CMK (cell line): ENCODE data around the gene MED8.
"Not testable (repeated sequence)": the region's sequence is repeated elsewhere in the genome, so short reads cannot be mapped to it uniquely, and the experiment has no call there.

Experiments
- DNase-seq: peaks from one replicate; pipeline ENCODE4 v3.0.0-alpha.2; 2010; ENCODE audit warnings: low read depth

Gene MED8

DNA sequence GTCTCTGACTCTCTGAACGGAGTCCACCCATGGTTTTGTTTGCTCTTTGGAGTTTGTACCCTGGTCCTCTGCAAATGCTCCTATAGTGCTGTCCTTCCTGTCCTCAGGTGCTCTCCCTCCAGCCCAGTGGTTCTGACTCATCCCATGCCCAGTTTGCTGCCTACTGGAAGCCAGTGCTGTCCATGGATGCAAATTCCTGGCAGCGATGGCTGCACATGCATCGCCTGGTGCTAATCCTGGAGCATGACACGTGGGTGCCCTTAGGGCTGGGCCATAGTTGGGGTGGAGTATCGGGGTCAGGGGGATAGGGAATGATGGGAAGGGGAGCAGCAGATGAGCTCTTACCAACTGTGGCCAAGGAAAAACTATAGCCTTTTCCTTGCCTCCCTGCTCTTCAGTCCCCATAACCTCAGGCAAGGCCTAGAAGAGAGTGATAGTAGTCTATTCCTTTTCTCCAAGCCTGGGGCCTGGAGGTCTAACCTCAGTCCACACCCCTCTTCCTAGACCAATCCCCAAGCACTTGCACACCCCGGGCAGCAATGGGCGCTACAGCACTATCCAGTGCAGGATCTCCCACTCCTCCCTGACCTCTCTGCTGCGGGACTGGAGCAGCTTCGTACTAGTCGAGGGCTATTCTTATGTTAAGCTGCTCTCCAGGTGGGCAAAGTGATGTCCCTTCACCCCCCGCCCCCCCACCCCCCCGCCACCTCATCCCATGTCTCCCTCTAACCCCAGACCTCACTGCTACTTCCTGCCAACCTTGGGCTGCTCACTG is 32.6 kb upstream of the MED8 start:
- DNase-seq = no peak

GRCh38 chr1:43421396-43421795 is 31.8 kb upstream of the MED8 start:
- DNase-seq = no peak

GRCh38 chr1:43420874-43421273 is 31.3 kb upstream of the MED8 start:
- DNase-seq = no peak

DNA sequence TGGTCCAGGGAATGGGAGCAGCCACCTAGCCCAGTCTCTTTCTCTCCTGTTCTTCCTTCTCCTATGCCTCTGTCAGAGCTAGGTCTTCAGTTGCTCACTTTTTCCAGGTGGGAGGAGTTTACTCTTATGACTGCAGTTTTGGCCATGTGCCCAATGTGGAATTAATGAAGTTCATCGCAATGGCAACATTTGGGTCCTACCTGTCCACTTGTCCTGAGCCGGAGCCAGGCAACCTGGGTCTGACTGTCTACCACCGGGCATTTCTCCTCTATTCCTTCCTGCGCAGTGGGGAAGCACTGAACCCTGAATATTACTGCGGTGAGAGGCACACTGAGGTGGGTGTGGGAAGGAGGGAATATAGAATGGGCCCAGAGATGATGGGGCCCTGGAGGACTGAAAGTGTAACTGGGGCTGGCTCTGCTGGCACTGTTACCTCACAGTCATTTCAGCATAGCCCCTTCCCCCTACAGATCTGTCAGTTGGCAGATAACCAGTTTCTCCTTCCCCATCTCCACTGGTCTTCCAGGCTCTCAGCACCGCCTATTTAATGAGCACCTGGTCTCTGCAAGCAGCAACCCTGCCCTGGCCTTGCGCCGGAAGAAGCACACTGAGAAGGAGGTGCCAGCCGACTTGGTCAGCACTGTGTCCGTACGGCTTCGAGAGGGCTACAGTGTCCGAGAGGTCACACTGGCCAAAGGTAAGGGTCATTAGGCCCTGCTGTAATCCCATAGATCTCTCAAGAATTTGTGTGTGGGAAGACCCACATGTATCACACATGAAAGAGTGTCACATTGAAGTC is 30.2 kb upstream of the MED8 start:
- DNase-seq = no peak

DNA sequence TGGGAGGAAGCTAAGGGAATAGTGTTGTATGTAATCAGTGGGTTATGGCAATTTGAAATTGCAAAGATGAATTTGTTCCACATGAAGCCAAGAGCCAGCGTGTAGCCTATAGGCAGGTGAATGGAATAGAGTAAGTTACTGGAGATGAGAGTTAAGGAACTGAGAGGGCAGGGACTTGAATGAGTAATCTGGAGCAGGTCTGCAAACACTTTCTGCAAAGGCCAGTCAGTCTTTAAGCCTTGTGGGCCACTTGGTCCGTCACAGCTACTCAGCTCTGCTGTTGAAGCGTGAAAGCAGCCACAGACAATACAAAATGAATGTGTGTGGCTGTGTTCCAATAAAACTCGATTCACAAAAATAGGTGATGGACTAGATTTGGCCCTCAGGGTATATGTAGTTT is 29.3 kb upstream of the MED8 start:
- no peak for DNase-seq

DNA sequence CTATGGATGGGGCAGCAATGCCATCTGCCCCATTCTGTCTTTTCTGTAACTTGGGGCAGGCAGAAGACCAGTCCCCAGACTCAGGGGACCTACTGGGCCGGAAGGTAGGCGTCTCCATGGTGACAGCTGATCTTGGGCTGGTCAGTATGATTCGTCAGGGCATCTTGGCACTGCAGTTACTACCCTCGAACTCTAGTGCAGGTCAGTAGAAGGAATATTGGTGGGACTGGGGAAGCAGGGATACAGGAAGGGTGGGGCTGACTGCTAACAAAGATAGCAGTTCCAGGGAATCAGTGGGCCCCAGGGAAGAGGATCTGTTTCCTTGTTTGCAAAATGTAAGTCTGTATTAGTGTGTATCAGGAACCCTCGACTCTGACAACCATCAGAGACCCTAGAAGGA is 26.3 kb upstream of the MED8 start:
- peak; percentile 58 for DNase-seq

DNA sequence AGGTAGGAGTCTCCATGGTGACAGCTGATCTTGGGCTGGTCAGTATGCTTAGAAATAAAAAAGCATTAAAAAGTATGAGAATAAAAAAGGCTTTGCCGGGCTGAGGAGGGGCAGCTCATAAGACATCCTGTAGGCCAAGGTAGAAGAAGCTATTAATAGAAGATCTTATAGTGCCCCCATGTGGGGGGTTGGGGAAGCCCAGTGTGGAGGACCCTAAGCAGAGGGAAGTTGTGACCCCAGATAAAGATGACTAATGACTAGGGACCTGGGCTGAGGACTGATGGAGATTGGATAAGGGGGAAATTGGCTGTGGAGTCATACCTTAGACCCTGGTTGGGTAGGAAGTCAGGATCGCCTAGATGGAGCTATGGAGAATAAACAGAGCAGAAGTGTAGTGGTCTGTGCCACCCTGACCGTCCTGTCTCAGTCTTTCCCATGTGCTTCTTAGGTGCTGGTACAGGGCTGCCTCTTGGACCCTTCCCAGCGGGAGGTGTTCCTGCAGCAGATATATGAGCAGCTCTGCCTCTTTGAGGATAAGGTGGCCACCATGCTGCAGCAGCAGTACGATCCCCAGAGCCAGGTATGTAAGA is 25.1 kb upstream of the MED8 start:
- peak; percentile 67 for DNase-seq

GRCh38 chr1:43413426-43413825 is 23.8 kb upstream of the MED8 start:
- not testable (repeated sequence) for DNase-seq

DNA sequence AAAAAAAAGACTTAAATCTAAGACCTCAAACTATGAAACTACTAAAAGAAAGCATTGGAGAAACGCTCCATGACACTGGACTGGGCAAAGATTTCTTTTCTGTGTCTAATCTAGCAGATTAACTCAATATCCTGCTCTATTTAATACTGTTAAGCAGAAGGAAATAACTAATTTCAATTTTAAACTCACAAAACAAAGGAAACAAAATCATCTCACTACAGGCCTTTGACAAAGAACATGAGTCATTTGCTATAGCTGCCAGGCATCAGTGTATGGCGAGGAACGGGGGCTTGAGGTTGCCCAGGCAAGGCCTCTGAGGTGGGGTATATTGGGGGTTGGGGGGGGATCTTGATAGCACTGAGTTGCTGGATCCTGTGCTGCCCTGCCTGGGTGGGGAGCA is 21.0 kb upstream of the MED8 start:
- no peak for DNase-seq

DNA sequence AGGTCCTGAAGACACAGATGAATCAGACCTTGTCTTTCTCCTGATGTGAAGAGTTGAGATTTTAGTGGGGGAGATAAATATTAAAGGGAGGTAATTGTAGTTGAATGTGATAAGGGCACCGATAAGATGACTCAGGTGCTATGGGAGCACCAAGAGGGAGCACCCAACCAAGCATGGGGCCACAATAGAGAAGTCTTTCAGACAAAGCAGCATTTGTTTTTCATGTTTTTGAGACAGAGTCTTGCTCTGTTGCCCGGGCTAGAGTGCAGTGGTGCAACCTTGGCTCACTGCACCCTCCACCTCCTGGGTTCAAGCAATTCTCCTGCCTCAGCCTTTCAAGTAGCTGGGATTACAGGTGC is 16.3 kb upstream of the MED8 start:
- no peak for DNase-seq

GRCh38 chr1:43405219-43405875 is 15.7 kb upstream of the MED8 start:
- peak; percentile 84 for DNase-seq

DNA sequence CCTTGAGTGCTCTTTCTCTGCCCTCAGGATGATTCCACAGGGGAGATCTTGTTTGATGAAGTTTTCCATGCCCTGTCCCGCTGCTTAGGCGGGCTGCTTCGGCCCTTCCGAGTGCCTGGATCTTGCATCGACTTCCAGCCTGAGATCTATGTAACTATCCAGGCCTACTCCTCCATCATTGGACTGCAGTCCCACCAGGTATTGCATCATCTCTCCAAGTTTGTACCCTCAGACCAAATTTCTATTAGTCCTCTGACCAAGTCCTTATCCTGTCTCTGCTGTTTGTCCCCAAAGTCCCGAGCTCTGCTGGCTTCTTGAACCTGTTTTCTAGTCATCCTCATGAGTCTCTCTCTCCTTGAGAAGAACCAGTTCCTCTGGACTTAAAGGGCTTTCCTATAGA is 14.8 kb upstream of the MED8 start:
- no peak for DNase-seq

GRCh38 chr1:43402089-43402865 is 12.7 kb upstream of the MED8 start:
- DNase-seq = peak; percentile 72

DNA sequence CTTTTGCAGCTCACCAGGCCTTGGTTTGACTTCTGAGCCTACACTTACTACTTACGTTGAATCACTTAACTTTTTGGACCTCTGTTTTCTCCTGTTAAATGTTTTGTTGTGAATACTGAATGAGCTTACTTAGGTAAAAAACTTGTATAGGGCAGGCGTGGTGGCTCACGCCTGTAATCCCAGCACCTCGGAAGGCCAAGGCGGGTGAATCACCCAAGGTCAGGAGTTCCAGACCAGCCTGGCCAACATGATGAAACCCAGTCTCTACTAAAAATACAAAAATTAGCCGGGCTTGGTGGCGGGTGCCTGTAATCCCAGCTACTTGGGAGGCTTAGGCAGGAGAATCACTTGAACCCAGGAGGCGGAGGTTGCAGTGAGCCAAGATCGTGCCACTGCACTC is 10.8 kb upstream of the MED8 start:
- not testable (repeated sequence) for DNase-seq

DNA sequence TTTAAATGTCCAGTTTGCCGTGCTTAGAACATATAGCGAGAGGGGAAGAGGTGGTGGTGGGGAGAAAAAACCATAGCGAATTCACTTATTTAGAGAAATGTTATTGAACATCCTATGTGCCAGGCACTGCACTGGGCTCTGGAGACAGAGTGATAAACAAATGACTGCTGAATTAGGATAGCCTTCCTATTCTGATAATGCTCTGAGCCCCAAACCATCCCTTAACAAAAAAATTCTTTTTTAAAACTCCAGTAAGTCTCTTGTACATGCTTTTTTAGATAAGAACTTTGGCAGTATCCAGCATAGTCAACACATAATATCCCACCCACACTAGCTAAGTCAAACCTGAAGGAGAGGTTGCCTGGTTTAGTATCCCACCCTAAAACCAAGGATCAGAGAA is 8.6 kb upstream of the MED8 start:
- DNase-seq = no peak

- DNase-seq = no peak
These were observed 6.5 kb upstream of the MED8 start for GRCh38 chr1:43396059-43396458.

DNA sequence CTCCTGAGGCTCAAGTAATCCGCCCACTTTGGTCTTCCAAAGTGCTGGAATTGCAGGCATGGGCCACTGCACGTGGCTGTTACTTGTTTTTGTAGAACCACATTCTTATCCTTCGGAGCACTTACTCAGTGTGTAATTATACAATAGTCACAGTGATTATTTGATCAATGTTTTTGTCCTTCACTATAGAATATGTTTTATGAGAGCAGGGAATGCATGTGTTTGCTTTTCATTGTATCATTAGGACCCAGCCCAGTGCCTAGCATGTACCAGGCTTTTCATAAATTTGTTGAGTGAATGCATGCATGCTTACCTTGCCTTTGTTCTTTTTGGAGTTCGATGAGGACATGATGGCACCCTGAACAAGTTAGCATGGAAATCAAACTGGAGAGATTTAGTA is 5.9 kb upstream of the MED8 start:
- no peak for DNase-seq

DNA sequence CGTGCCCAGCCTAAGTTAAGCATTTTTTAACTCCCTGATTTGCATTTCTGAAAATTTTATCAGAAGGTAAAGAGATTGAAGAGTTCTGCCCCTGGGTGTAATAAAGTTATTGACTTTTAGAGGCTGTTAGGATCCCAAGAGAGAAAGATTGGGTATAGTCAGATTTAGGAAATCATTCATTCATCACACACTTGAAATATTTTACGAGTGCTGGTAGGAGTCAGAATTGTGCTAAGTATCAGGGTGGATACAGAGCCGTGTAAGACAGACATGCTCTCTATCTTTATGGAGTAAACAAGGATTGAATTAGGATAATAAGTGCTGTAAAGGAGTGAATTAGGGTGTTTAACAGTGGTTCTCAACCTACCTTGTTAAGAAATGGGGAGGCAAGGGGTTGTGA is 3.1 kb upstream of the MED8 start:
- no peak for DNase-seq

- no peak for DNase-seq
These were observed 987 bp downstream of the MED8 start for GRCh38 chr1:43388613-43389012.

DNA sequence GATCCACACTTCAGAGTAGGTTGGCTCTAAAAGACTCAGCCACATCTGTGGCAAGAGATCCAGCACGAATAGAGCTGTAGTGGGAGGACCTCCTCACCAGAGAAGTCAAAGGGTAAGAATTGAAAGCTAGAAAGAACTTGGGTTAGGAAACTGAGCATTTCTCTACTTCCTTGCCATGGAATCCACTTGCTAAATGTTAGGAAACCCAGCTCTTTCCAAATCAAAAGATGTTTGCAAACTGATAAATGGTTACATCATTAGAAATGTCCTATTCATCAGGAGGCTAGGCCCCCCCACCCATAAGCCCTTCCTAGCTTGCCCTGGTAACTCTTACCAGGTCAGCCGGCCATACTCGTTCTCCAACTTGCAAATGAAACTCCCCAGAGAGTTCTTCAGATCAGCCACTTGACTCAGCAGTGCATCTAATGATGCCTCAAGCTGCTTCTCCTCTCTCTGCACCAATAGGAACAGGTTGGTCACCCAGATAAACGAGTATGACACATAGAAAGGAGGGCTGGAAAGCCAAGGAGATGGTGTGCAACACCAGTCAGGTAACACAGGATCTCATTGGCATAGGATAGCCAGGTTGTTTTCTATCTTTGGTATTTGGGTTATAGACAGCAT is 1.5 kb downstream of the MED8 start:
- no peak for DNase-seq

DNA sequence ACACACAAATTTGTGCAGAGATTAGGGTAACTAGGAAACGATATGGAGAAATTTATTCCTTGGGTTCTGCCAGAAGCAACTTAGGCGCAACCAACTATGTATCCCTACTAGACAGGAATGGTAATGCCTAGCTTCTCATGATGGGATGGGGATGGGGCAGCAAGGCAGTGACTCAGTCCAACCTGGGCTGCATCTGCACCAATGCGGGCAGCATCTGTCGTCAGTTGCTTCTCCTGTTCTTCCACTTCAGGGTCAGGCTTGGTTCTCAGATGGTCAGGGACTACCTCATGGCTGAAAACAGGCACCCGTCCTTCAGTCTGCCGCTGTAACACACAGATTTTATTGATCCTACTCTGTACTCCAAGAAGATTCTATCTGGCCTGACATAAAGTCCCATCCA is 2.9 kb downstream of the MED8 start:
- DNase-seq = no peak

DNA sequence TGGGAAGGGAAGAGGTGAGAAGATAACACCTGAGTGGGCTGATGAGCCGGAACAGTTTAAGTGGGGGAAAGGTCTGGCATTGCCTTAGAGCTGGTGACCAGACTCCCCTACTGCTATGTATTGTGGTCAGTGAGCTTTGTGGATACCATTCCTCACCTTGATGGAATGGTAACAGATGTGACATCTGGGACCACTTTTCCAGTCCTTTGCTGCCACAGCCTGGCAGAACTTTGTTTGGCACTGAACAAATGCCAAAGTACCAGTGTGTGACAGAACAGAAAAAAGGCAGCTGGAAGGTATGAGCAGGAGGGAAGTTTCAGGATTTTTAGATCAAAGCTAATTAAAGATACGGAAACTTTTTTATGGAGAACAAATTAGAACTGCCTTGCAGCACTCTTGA is 6.2 kb downstream of the MED8 start:
- no peak for DNase-seq
